RPMI8226 (cell line): ENCODE measurements around the gene LRPAP1.
"Not testable (repeated sequence)": the region's sequence is repeated elsewhere in the genome, so short reads cannot be mapped to it uniquely, and the experiment has no call there.

Experiments used
- DNase-seq: peaks from one replicate; pipeline ENCODE4 v3.0.0-alpha.2; 2015

Gene LRPAP1

DNA sequence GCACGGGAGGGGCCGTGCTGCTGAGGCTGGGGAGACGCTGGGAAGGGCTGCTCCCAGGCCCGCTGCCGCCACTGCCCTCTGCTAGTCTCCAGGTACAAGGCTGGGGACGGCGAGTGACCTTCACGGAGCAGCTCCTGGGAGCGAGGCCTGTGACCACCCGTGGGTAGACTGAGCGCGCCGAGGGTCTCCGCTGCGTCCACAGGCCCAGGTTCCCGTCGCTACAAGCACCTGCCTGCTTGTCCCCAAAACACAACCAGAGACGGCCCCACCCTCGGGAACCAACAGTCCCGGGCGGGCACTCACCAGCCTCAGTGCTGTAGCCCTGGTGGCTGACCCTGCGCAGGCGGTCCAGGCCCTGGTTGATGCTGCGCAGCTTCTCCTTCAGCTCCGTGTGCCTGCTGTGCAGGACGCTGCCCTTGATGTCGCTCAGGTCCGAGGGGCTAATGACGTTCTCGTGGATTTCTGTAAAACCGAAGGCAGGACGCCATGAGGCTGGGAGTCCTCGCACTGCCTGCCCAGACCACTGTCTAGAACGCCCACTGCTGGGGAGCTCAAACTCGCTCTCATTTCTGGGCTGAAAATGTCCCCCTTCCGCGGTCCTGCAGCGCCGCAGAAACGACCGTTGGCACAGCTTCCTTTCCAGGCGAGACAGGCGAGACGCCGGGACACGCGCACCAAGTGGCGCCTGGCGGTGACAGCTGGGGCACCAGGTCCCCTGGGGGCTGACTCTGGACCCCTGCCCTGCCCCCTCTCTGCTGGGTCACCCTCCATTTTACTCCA lies 14.3 kb downstream of the LRPAP1 start:
- DNase-seq: no peak

DNA sequence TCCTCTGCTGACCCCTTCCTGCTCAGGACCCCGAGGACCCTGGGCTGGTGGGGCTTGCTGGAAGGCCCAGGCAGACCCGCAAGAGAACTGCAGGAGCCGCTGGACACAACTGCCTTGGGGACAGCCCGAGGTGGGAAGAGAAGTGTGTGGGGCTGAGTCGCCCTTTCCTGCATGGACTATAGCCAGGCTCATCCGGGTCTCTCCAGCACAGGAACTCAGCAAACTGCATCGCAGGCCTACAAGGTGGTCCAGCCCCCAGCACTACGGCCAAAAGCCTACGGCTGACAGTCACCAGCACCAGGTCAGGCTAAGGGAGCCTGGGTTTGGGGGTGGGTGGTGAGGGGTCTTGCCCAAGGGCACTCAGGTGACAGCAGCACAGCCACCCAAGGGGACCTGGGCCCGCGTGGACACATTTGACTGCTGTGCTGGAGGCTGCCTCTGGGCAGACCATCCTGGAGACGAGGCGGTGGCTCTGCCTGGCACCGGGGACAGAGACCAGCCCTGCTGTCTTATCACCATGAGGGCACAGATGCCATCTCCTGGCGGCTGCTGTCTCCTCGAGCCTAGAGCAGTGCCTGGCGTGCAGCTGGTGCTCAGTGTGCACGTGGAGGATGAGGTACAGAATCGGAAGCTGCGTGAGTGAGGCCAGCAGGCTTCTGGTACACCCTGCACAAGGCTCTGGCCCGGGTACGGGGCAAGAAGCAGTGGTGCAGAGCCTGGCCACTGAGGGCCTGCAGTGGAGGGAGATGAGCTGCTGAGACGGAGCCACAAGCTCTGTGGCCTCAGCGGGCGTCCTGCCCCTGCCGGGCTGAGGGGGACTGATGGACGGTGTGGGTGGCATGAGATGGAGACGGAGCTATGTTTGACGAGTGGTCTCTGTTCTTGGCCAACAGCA lies 15.1 kb downstream of the LRPAP1 start:
- no peak for DNase-seq

DNA sequence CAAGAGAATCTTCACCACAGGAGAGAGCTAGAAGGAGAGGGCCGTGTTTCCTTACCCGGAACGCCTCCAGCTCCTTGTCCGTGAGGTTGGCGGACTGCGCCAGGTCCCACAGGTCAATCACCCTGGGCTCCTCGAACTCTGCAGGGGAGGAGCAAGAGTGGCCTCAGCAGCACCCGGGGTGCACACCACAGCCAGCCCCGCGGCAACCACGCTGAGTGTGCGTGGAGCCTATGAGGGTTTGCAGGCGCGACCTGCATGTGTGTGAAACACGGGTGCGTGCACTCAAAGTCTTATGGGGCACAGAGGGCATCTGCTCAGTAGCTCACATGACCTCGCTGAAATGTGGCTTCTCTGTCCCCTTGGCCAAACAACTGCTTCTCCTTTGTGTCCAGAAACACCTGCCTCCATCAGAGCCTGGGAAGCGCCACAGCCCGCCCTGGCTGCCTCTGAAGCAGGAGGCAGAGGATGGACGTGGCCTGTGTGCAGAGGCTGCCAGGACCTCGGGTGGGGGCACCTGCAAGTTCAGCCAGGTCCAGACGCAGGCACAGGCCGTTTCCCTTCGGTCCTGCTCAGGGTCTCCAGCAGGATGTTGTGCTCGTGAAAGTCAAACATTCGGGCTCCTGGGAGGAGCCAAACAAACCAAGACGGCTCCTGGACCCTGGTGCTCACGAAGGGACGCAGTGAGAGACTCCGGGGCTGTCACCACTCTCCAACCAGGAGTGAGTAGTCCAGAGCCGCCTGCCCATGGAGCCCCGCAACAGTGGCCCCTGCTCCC lies 16.0 kb downstream of the LRPAP1 start:
- no peak for DNase-seq

DNA sequence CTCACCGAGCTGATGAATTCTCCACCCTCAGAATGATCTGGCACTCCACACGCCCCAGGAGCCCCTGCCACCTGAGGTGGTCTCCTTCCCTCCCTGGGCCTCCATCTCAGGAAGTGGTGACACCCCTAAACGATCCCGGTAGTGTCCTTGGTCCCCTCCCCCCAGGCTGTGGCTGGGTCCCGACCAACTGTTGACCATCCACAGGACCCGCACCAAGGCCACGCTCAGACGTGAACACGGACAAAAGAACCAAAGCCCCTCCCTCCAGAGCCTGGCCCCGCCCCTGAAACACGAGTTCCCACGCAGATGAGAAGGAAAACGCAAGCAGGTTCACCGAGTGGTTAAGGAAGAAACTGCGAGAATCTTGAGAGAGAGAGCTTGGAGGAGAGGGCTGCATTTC lies 16.6 kb downstream of the LRPAP1 start:
- no peak for DNase-seq

DNA sequence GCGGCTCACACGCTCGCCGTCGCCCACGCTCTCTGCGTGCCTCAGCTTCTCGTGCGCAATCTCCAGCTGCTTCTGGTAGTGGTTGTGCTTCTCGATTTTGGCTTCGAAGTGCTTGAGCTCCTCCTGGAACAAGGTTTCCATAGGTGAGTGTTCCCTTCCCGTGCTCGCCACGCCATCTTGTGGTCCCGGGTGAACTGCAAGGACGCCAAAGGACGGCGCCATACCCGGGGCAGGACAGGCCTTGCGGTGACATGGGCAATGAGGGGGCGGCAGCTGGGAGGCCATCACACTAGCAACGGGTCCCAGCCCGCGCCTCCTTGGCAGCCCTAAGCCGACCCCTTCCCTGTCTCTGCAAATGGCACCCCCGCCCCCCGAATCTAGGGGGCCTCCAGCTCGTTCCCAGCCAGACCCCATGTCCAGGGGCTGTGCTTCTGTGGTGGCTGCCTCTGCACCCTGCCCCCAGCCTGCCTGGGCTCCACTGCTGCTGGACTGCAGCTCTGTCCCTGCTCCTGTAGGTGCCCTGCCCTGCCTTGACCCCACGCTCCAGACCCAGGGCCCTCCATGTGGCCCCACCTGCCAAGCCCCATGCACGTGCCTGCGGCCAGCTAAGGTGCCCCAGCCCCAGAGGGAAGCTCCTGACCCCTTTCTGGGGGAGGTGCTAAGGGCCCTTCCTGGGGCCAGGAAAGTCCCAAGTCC lies 17.3 kb downstream of the LRPAP1 start:
- no peak for DNase-seq

DNA sequence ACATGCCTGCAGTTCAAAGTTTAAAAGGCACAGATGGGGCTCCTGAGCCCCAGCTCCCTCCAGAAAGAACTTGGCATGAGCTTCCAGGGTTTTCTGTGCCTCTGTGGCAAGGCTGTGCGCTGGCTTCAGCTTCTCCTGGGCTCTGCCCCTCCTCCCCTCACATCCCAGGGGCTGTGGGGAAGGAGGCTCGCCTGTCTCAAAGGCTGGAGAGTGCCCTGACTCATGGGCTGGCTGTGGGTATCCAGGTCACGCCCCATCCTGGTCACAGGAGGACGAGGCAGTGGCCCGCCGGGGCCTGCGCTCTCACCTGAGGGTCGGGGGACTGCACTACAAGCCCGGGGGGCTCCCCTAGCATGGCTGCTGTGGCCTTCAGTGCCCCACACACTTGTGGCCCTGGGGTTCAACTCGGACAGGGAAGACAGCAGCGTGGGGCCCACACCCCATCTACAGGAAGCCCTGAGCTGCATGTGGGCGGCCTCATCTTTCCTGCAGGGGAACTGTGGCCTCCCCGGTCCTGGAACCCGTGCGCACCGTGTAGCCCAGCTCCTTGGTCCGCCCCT lies 17.9 kb downstream of the LRPAP1 start:
- DNase-seq: no peak

DNA sequence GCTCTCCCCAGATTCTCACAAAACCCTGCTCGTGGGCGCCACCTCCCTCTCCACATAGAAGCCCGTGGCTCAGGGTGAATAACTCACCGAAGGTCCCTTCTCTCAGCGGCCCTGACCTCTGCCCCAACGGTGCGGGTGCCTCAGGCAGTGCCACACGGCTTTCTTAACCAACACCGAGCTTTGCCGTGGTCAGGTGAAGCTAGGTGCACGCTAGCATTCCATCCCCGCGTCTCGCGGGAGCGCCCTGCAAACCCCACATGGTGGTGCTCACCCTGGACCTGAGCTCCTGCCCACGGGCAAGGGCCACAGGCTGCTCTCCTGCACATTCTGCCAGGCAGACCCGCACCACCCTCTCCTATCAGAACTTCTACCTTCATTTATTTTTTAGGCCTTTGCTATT lies 18.4 kb downstream of the LRPAP1 start:
- no peak for DNase-seq

DNA sequence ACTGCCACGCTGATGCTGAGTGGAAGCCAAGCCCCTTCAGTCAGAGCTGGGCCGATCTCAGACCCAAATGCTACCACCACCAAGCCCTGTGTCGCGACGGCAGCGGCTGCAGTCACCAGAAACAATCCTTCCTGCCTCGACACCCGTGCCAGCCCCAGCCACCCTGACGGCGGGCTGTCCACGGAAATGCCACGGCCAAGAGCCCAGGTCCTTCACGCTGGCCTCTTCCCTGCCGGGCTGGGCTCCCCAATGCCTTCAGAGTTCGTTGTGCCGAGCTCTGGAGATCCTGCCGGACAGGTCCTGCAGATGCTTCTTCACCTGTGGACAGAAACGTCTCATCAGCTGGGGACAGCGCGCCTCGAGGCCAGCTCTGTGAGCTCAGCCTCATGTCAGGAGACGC lies 19.5 kb downstream of the LRPAP1 start:
- DNase-seq: no peak

DNA sequence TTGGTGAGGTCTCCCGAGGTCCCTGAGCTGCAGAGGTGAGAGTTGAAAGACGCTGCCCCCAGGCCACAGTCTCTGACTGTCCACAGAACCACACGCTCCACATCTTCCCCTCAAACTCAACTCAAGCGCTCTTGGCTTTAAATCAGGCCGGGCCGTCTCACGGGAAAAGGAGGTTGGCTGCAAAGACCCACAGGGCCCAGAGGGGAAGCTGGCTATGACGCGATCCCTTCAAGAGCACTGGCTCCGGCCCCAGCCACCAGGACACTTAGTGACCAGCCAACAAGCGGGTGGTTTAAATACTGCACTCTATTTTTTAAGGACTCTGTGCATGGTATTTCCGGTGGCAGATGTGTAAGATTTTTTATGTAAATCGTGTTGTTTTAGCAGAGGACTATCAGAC lies 19.9 kb downstream of the LRPAP1 start:
- no peak for DNase-seq

DNA sequence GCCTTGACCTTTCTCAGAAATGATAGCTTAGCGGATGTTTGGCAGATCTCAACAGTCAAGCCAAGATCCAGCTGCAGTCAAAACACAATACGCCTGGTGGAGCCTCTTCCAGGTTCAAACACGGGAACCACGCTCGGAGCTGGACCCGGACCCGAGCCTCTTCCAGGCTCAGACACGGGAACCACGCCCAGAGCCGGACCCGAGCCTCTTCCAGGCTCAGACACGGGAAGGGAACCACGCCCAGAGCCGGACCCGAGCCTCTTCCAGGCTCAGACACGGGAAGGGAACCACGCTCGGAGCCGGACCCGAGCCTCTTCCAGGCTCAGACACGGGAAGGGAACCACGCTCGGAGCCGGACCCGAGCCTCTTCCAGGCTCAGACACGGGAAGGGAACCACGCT lies 20.6 kb downstream of the LRPAP1 start:
- DNase-seq: not testable (repeated sequence)

DNA sequence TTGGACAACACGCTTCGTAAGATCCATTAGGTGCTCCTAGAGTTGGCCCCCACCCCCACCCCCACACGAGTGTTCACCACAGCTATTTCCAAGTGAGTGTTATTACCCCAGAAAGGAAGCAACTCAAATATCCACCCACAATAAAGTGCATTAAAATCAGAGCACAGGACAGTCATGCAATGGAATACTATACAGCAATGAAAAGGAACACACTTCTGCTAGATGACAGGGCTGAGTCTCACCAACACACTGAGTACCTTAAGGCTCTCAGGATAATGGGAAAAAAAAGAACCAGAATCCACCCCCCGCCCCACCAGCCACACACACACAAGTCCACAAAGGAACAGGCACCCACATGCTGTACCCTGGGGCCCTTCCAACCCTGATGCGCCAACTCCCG lies 21.0 kb downstream of the LRPAP1 start:
- no peak for DNase-seq

DNA sequence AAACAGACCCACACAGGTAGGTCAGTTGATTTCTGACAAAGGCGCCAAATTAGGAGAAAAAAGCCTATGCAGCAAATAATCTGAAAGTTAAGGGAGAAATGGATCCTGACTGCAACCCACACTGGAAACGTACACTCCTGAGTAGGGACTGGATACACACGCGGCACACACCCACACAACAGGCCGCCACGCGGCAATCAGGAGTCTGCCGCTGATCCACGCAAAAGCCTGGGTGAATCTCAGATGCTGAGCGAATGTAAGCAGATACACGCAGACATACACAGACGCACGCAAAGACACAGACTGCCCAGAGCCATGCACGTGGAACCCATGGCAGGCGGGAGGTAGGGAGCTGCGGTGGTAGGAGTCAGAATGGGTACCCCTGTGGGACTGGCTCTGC lies 21.7 kb downstream of the LRPAP1 start:
- no peak for DNase-seq

DNA sequence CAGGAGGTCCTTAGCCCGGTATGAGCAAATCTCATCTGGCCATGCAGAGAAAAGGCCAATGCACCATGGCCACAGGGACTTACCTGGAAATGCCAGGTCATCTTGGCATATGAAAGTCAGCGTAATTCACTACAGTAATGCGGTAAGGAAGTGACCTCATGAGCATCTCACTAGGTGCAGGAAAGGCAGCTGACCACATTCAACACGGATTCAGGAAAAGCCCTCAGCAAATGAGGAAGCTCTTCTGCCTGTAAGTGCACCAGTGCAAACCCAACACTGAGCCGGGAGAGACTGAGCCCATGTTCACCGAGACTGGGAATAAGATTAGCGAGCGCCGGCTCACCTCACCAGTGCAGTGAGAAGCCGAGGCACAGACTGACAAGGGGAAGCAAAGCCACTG lies 23.7 kb downstream of the LRPAP1 start:
- DNase-seq: no peak

DNA sequence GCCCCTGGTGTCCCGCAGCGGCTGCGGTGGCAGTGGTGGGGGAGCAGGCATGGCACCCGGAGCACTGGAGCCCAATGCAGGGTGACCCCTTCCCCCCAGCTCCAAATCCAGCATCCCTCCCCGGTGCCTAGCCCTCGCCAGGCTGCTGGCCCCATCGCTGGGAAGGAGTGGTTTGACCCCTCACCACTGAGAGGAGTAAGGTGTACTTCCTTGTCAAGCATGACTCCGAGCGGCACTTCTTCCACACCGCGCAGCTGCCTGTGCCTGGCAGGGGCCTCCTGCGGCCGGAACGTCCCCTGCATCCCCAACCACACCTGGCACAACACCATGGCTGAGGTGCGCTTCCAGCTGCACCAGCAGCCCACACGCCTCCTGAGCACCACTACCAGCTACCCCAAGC lies 27.0 kb downstream of the LRPAP1 start:
- DNase-seq: no peak

DNA sequence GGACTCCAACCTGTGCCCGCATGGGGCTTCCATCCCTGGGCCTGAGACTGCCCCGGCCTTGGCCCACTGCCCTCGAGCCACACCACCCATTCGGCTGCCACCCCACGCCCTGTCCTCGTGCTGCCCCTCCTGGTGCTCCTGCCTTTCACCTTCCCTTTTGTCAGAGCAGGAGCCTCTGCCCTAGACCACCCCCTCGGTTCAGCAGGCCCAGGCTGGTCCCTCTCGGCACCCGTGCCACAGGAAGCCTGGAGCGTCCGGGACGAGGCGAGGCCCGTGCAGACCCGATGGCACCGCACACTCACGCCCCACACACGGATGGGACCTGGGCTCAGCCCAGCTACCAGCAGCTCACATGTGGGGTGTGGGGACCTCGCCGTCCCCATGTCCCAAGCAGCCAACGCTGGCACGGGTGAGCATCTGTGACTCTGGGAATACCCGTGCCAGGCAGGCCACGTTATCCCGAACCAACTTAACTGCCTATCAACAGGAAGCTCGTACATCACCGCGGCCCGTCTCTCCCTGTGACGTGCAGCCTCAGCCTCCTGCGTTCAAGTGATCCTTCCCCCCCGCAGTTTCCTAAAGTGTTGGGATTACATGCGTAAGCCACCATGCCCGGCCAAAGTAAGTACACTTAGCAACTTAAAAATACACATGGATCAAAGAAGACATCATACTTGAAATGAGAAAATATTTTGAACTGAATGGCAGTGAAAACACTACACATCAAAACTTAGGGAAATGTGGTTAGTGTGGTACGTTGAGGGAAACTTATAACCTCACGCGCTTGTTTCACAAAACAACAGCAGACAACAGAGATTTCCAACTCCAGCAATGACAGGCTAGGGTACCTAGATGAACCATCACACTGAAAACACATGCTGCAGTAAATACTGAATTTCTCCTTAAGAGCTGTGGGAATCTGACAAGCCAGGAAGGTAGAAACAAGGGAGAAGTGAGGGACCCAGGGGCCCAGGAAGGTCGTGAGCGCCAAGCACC lies 29.0 kb downstream of the LRPAP1 start:
- DNase-seq: no peak

DNA sequence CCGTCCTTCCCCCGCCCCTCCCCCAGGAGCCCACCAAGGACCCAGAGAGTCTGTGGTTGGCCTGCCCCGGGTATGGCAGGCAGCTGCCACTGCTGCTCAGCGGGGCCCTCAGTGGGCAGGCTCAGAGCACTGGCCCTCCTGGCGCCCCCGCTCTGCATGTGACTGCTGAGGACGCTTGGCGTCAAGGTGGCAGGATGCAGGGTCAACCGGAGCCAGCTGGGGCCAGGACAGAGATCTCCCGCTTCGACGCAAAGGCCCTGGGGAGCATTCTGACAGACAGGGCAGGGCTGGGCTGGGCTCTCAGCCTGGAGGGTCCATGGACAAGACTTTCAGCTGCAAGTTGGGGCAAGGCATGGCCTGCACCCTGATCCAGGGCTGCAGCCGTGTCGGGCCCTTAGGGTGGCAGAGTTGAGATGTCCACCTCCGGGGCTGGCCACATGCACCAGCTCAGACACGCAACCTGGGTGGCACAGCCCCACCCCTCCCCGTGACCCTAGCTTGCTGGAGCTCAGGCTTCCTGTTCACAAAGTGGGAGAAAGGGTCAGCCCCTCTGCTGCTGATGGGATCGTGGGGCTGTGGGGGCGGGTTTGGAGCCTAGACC lies 30.3 kb downstream of the LRPAP1 start:
- no peak for DNase-seq

DNA sequence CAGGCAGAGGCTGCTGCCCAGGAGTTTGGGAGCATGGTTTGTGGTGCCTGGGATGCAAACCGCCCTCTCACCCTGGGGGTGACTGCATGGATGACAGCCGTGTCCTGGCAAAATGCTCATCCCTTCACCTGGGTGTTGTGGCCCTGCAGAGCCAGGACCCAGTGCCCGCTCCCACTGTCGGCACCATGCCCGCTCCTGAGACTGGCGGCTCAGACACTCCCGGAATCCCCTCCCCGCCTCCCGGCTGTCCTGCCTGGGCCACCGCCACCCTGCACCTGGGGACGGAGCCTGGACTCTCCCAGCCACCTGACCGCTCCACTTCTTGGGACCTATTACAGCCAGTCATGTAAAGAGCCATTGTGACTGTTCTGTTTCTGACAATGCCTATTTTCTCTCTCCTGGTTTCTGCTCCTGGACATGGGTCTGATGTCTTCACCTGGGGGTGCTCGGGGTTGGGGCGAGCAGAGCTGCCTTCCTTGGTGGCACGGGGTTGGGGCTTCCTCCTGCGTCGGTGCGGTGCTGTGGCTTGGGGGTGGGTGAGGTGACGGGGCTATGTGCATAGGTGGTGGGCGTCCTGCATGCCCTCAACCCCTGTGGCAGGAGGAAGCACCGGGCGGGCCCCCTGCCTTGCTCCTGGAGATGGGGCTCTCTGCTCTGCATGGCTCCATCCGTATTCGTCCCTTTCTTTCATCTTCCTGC lies 30.9 kb downstream of the LRPAP1 start:
- no peak for DNase-seq

DNA sequence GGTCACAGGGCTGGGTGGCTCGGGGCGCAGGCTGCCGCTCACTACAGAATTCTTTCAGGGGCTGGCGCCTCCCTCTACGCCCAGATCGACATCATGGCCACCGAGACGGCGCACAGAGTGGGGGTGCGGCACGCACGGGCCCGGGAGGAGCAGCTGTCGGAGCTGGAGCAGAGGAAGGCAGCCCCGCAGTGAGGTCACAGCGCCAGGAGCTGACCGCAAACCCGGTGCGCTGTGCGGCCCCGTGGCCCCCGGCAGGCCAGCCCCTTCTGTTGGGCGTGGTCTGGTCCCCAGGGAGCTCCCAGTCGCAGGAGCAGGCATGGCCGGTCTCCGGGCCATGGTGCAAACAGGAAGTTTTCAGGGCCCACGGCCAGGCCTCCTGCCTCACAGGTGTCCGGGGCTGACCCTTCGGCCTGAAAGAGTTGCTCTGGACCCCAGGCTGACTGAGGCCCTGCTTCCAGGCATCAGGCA lies 31.6 kb downstream of the LRPAP1 start:
- DNase-seq: no peak

DNA sequence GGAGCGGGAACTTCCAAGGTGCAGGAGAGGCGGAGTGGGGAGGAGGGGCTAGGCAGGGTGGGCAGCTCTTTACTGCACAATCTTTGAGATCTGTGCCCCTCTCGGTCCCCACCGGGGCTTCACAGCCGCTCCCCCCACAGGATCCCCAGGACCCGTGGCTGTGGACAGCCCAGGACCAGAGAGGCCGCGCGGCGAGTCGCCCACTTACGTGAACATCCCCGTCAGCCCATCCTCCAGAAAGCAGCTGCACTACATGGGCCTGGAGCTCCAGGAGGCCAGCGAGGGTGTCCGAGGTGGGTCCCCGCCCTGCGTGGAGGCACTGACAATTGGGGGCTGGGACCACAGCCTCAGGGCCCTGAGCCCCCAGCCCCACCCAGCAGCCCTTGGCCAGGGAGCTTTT lies 32.1 kb downstream of the LRPAP1 start:
- DNase-seq: no peak

DNA sequence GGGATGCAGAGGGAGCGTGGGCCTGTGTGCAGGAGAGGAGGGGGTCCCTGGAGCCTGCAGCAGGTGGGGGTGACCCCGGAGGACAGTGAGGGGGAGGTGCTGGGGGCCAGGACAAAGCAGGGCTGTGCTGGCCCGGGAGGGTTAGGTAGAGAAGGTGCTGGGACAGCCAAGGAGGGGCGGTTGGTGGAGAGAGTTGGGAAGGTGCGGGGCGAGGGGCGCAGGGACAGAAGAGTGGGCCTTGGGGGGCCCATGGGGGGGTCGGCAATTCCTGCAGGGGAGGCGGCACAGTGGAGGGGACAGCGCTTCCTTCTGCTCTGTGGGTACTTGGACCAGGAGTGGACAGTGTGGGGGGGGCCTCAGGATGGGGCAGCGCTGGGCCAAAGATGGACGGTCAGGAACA lies 32.5 kb downstream of the LRPAP1 start:
- DNase-seq: no peak
